A673 (cell line): ENCODE data around the gene ZSWIM2. TPM values are rescaled to one million over a fixed set of nuclear protein-coding genes. Genes with fewer than 3 reads are reported as not detected.
A peak's percentile ranks its signal among the peaks of the same experiment; 100 is the strongest.

Source experiments
- BruUV-seq: library from RNA; stranded (reverse); fragments of 400-500 nt; replicated peaks from 2 replicates; lab custom pipeline; 2021; lab: Mats Ljungman, UMichigan
- CTCF ChIA-PET: fragments of 300-600 bp; sonication (Branson Sonifier 250); formaldehyde crosslinking; loops from one replicate; lab custom pipeline; 2022; ENCODE audit warnings: antibody characterized with exemption; lab: Charles Lee
- POLR2A ChIA-PET: fragments of 300-600 bp; sonication (Branson Sonifier 250); formaldehyde crosslinking; loops from one replicate; lab custom pipeline; 2022; ENCODE audit warnings: antibody characterized with exemption; ENCODE audit not compliant: low non-redundant PET; lab: Charles Lee
- DNase-seq: peaks from one replicate; pipeline ENCODE4 v3.0.0-alpha.2; 2015; ENCODE audit warnings: low spot score
- H3K27ac ChIP-seq: fragments of 200-600 bp; sonication (generic); 2 replicates; pipeline ENCODE4 v1.5.1; 2016; ENCODE audit warnings: mixed run types, low read depth, mild to moderate bottlenecking, mixed read lengths, antibody characterized with exemption, low read length; ENCODE audit not compliant: poor library complexity, severe bottlenecking
- H3K27me3 ChIP-seq: fragments of 200-600 bp; sonication (generic); replicated peaks from 2 replicates; pipeline ENCODE4 v1.6.1; 2017; ENCODE audit warnings: mixed run types, low read depth, mild to moderate bottlenecking, mixed read lengths, antibody characterized with exemption, low read length; ENCODE audit not compliant: insufficient read depth, poor library complexity
- H3K36me3 ChIP-seq: fragments of 200-600 bp; sonication (generic); 2 replicates; pipeline ENCODE4 v1.6.1; 2016; ENCODE audit warnings: mixed run types, mild to moderate bottlenecking, mixed read lengths, antibody characterized with exemption, low read length; ENCODE audit not compliant: insufficient read depth, poor library complexity, severe bottlenecking
- H3K4me1 ChIP-seq: fragments of 200-600 bp; sonication (generic); 2 replicates; pipeline ENCODE4 v1.6.1; 2017; ENCODE audit warnings: mixed run types, mild to moderate bottlenecking, mixed read lengths, antibody characterized with exemption, low read length; ENCODE audit not compliant: insufficient read depth, poor library complexity, severe bottlenecking
- H3K4me3 ChIP-seq: fragments of 200-600 bp; sonication (generic); 2 replicates; pipeline ENCODE4 v1.5.1; 2016; ENCODE audit warnings: low read depth, mixed run types, mild to moderate bottlenecking, mixed read lengths, low read length; ENCODE audit not compliant: poor library complexity, severe bottlenecking
- H3K9me3 ChIP-seq: fragments of 200-600 bp; sonication (generic); 2 replicates; pipeline ENCODE4 v1.6.1; 2016; ENCODE audit warnings: mixed run types, low read depth, mild to moderate bottlenecking, mixed read lengths, antibody characterized with exemption, low read length; ENCODE audit not compliant: poor library complexity, severe bottlenecking
- CTCF ChIP-seq: fragments of 300-800, 200-600 bp; sonication (generic); conservative IDR thresholded peaks from 2 replicates; pipeline ENCODE4 v1.5.1; 2017; ENCODE audit warnings: low read depth, mild to moderate bottlenecking, antibody characterized with exemption, low read length, moderate library complexity, mixed read lengths
- EZH2 ChIP-seq: fragments of 200-600 bp; sonication (generic); IDR thresholded peaks from 2 replicates; pipeline ENCODE4 v1.6.1; 2017; ENCODE audit warnings: borderline replicate concordance, low read depth, mild to moderate bottlenecking, mixed read lengths, antibody characterized with exemption, low read length; ENCODE audit not compliant: poor library complexity, severe bottlenecking
- intact Hi-C: fragments of 100-400 bp; cut with micrococcal nuclease; formaldehyde crosslinking; loops from one replicate; pipeline ENCODE4 v1.10.0; 2022; ENCODE audit not compliant: unreplicated experiment
- total RNA-seq: library from RNA; stranded (reverse); gene quantifications from 2 replicates; pipeline ENCODE4 v1.2.3, GENCODE V29; 2021

Gene ZSWIM2
- total RNA-seq, 1 experiment from 2014 or later: not detected

GRCh38 chr2:186868344-186868743 is 19.4 kb upstream of the ZSWIM2 start:
- Histone ChIP-seq H3K27me3 (no peaks in the 10 kb centered on the region), H3K27ac (no peak overlapping the region), H3K4me1 (peaks cover 8% of the 10 kb centered on the region), H3K36me3 (no peaks in the 10 kb centered on the region), H3K4me3 (no peak overlapping the region), H3K9me3 (no peaks in the 10 kb centered on the region)
- ChIA-PET POLR2A (no interaction called here), CTCF (no interaction called here)
- intact Hi-C loops: loop anchor here (10.0 kb wide), 2 partner anchors 266 to 976 kb away; no protein-coding TSS in a partner anchor
- no TSS peak for BruUV-seq
- no peak for DNase-seq
- TF ChIP-seq CTCF (no peak), EZH2 (no peak)

GRCh38 chr2:186862869-186863709 is 14.1 kb upstream of the ZSWIM2 start:
- H3K9me3 ChIP-seq: no peaks in the 10 kb centered on the region
- H3K27ac ChIP-seq: no peak overlapping the region
- no peak overlapping the region for H3K4me3 ChIP-seq
- peak; percentile 62 for DNase-seq
- ChIA-PET POLR2A (interaction anchor here (0.6 kb wide), 2 partner anchors 145 to 585 kb away, joined by 3 to 7 read pairs; partner anchors contain the start of gene CALCRL), CTCF (interaction anchor here (0.6 to 1.7 kb wide), 5 partner anchors 24 to 637 kb away, joined by 3 to 14 read pairs (median 4); partner anchors contain the start of gene CALCRL)
- BruUV-seq: no TSS peak
- H3K27me3 ChIP-seq: no peaks in the 10 kb centered on the region
- intact Hi-C loops: loop anchor here (5.0 to 10.0 kb wide), 3 partner anchors 272 to 982 kb away; no protein-coding TSS in a partner anchor
- TF ChIP-seq CTCF (peak; percentile 79), EZH2 (no peak)
- H3K36me3 ChIP-seq: no peaks in the 10 kb centered on the region
- H3K4me1 ChIP-seq: no peaks in the 10 kb centered on the region

GRCh38 chr2:186855216-186855615 is 6.2 kb upstream of the ZSWIM2 start:
- DNase-seq: no peak
- POLR2A ChIA-PET: no interaction called here
- TF ChIP-seq CTCF: no peak
- no peak for TF ChIP-seq EZH2
- H3K4me3 ChIP-seq: no peak overlapping the region
- H3K9me3 ChIP-seq: no peaks in the 10 kb centered on the region
- CTCF ChIA-PET: no interaction called here
- H3K36me3 ChIP-seq: no peaks in the 10 kb centered on the region
- intact Hi-C loops: no loop called here
- no peak overlapping the region for H3K27ac ChIP-seq
- no peaks in the 10 kb centered on the region for H3K4me1 ChIP-seq
- H3K27me3 ChIP-seq: no peaks in the 10 kb centered on the region
- BruUV-seq: no TSS peak
